Measurements from ENCODE around the gene DHX35. TPM values are rescaled to one million over a fixed set of nuclear protein-coding genes. Genes with fewer than 3 reads are reported as not detected.

DHX35 gene
- total and polyA plus RNA-seq, 2 of the 4 experiments (the other 2 are of a cell fraction), result 9.1 to 13.5 TPM

DNA sequence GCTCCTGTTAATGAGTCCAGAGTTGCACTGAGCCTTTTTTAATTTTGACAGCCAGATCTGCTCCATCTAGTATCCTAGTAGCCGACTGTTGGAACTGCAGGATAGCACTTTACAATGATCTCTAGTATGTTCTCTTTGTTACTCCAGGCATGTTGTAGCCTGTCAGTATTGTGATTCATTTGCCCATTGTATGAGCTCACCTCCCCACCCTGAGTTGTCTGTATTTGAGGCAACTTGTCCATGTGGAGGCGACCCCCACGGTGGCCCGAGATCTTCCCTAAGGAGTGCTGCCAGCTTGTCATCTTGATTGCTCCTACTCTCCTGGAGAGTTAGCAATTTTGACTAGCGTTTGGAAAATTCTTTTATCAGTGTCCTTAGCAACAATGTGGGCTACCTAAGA, 67.2 kb downstream of the DHX35 start:
- in situ Hi-C loops (cut with MboI; ENCODE audit: low sequenced_read_pairs), result loop anchor here (25.0 kb wide), 1 partner anchor 267 kb away; no protein-coding TSS in a partner anchor

More for the DNA sequence above, 67.2 kb downstream of the DHX35 start:
- H2BK120ac ChIP-seq (ENCODE audit: low read depth, low read length), result no peak overlapping the region
- H3K56ac ChIP-seq (ENCODE audit: extremely low read depth, insufficient read depth, low read length), result no peak overlapping the region
- peaks cover 4% of the 10 kb centered on the region for H3K4me1 ChIP-seq (ENCODE audit: control insufficient read depth, insufficient read depth, low read length)
- WGBS, 2 experiments (ENCODE audit: extremely low coverage in 2 of 2, insufficient read length in 1 of 2), result 88% methylated on average over 1 of the region's 5 CpGs; no CpG with 5 or more reads in 1 of the 2 experiments
- H3K14ac ChIP-seq (replicated peaks; ENCODE audit: low read depth, low read length), result no peak overlapping the region
- no peak overlapping the region for H3K23ac ChIP-seq (ENCODE audit: low read depth, low read length)
- POLR2A ChIA-PET (ENCODE audit: unreplicated experiment), result no interaction called here
- intact Hi-C loops (cut with micrococcal nuclease), result no loop called here
- no peak overlapping the region for H4K91ac ChIP-seq (ENCODE audit: insufficient read depth, low read depth, low read length)
- H3K4ac ChIP-seq (ENCODE audit: low read depth, low read length), result no peak overlapping the region
- dilution Hi-C loops (cut with HindIII; ENCODE audit: low sequenced_read_pairs, unreplicated experiment), result no loop called here
- no peaks in the 10 kb centered on the region for H4K20me1 ChIP-seq (ENCODE audit: insufficient read depth, low read length)
- H4K8ac ChIP-seq (ENCODE audit: low read depth in 2 of 2, low read length in 2 of 2), result no peak overlapping the region
- H3K4me3 ChIP-seq (ENCODE audit: insufficient read depth, low read depth, low read length), result no peak overlapping the region
- H3K36me3 ChIP-seq (ENCODE audit: control insufficient read depth, insufficient read depth, low read length), result peaks cover 28% of the 10 kb centered on the region
- CTCF ChIA-PET, result no interaction called here
- no peak overlapping the region for H3K4me2 ChIP-seq (ENCODE audit: low read depth, low read length)
- peaks cover 4% of the 10 kb centered on the region; the same call in 1 of the 2 replicates for H3K9me1 ChIP-seq (ENCODE audit: insufficient read depth, low read length)
- no peak overlapping the region for H3K18ac ChIP-seq (ENCODE audit: low read depth, low read length)
- no peak overlapping the region for H4K5ac ChIP-seq (ENCODE audit: low read depth, low read length)
- no peak overlapping the region for H2BK5ac ChIP-seq (ENCODE audit: low read depth, low read length, poor library complexity, severe bottlenecking)
- no peak overlapping the region for H2BK15ac ChIP-seq (ENCODE audit: low read depth, low read length)
- BruUV-seq (replicated peaks), result no TSS peak
- no peaks in the 10 kb centered on the region for H3K9me3 ChIP-seq (ENCODE audit: control insufficient read depth, insufficient read depth, low read length)
- no peak overlapping the region for H2BK20ac ChIP-seq (ENCODE audit: low read depth, low read length)
- no peak overlapping the region for H2AK5ac ChIP-seq (ENCODE audit: low read depth, low read length)
- no peak overlapping the region for H2AFZ ChIP-seq (replicated peaks; ENCODE audit: low read length, poor library complexity)
- ATAC-seq (ENCODE audit: low read depth), result no peak
- H3K9ac ChIP-seq (ENCODE audit: low read depth, low read length), result no peak overlapping the region
- H3K79me1 ChIP-seq (ENCODE audit: low read depth in 1 of 2, low read length in 2 of 2), result peaks cover 2 to 3% of the 10 kb centered on the region in 2 experiments; a peak in 1 of 4 replicates
- H3K27ac ChIP-seq (ENCODE audit: insufficient read depth, low read length), result no peak overlapping the region
- H2AK9ac ChIP-seq (replicated peaks; ENCODE audit: low read depth, low read length, poor library complexity), result no peak overlapping the region
- no peak for DNase-seq
- H3K27me3 ChIP-seq (ENCODE audit: control insufficient read depth, insufficient read depth, low read length), result no peaks in the 10 kb centered on the region
- TF ChIP-seq RAD21 (IDR thresholded peaks at IDR 0.05; ENCODE audit: low read length) (no peak), RFX5 (IDR thresholded peaks at IDR 0.05; ENCODE audit: low read depth, low read length) (no peak)

All from IMR-90 (cell line).